Stimulated activated CD4-positive, alpha-beta T cell treated with anti-CD3 and anti-CD28 coated beads, Interleukin-2, amount 100 ng/mL, for 48 hours (primary cell): Measurements from ENCODE around the gene DEUP1.
"Not testable (repeated sequence)": the region's sequence is repeated elsewhere in the genome, so short reads cannot be mapped to it uniquely, and the experiment has no call there.

Experiments
- DNase-seq, 2 donors: peaks; one replicate each; pipeline ENCODE4 v3.0.0-alpha.2; 2020

DEUP1 gene

GRCh38 chr11:93361435-93361834, 30.9 kb downstream of the DEUP1 start:
- DNase-seq, result no peak

- DNase-seq, result no peak
Observed at GRCh38 chr11:93368022-93368421, 37.5 kb downstream of the DEUP1 start.

GRCh38 chr11:93370260-93370659, 39.7 kb downstream of the DEUP1 start:
- DNase-seq, result no peak

GRCh38 chr11:93389737-93390136, 59.2 kb downstream of the DEUP1 start:
- no peak for DNase-seq

- DNase-seq, result no peak
Observed at GRCh38 chr11:93392867-93393266, 62.3 kb downstream of the DEUP1 start.

GRCh38 chr11:93393386-93393785, 62.8 kb downstream of the DEUP1 start:
- no peak for DNase-seq

- no peak for DNase-seq
Observed at GRCh38 chr11:93394488-93394887, 63.9 kb downstream of the DEUP1 start.

GRCh38 chr11:93396316-93396715, 65.8 kb downstream of the DEUP1 start:
- no peak for DNase-seq

GRCh38 chr11:93403930-93404329, 73.4 kb downstream of the DEUP1 start:
- DNase-seq, result no peak

GRCh38 chr11:93407777-93408401, 77.3 kb downstream of the DEUP1 start:
- DNase-seq, result no peak

- no peak for DNase-seq
Observed at GRCh38 chr11:93410441-93410840, 79.9 kb downstream of the DEUP1 start.

- no peak for DNase-seq
Observed at GRCh38 chr11:93411705-93412104, 81.2 kb downstream of the DEUP1 start.

GRCh38 chr11:93432247-93432646, 101.7 kb downstream of the DEUP1 start:
- no peak for DNase-seq

- not testable (repeated sequence) for DNase-seq
Observed at GRCh38 chr11:93443232-93443631, 112.7 kb downstream of the DEUP1 start.

GRCh38 chr11:93444617-93445073, 114.1 kb downstream of the DEUP1 start:
- peak in 1 of 2 donors; percentile 13 for DNase-seq

GRCh38 chr11:93458286-93458685, 127.7 kb downstream of the DEUP1 start:
- DNase-seq, result no peak

GRCh38 chr11:93463666-93464065, 133.1 kb downstream of the DEUP1 start:
- DNase-seq, result not testable (repeated sequence)

- DNase-seq, result no peak
Observed at GRCh38 chr11:93464927-93465540, 134.5 kb downstream of the DEUP1 start.

- DNase-seq, result no peak
Observed at GRCh38 chr11:93467054-93467453, 136.5 kb downstream of the DEUP1 start.

- DNase-seq, result no peak
Observed at GRCh38 chr11:93468290-93468689, 137.7 kb downstream of the DEUP1 start.

GRCh38 chr11:93474123-93474522, 143.6 kb downstream of the DEUP1 start:
- no peak for DNase-seq

GRCh38 chr11:93476796-93477195, 146.3 kb downstream of the DEUP1 start:
- DNase-seq, result no peak

GRCh38 chr11:93477684-93478234, 147.2 kb downstream of the DEUP1 start:
- no peak for DNase-seq

- DNase-seq, result no peak
Observed at GRCh38 chr11:93478841-93479240, 148.3 kb downstream of the DEUP1 start.

- no peak for DNase-seq
Observed at GRCh38 chr11:93480256-93480655, 149.7 kb downstream of the DEUP1 start.
